Body of pancreas (tissue), 4 donors: ENCODE data around the gene IRF7.

Experiments used
- CTCF ChIP-seq, 7 experiments: fragments of 450-650 bp in 4 of 7; fragments of 200-600 bp in 3 of 7; sonication (generic) in 3 of 7; IDR thresholded peaks; one replicate each; pipeline ENCODE4 v1.5.1; 2016 to 2019; ENCODE audit warnings: antibody characterized with exemption in 7 of 7
- POLR2A ChIP-seq, 3 donors: fragments of 450-650 bp; IDR thresholded peaks; one replicate each; pipeline ENCODE4 v1.6.1; 2016; ENCODE audit warnings: antibody characterized with exemption in 3 of 3, mild to moderate bottlenecking in 2 of 3

- TF ChIP-seq CTCF (IDR thresholded peaks at IDR 0.05): no peak
- TF ChIP-seq POLR2A (IDR thresholded peaks at IDR 0.05): no peak
Observed at GRCh38 chr11:617199-617911, 1.6 kb upstream of the IRF7 start.
